GM18861 (cell line): ENCODE measurements around the gene SIDT2.
"Not testable (repeated sequence)": the region's sequence is repeated elsewhere in the genome, so short reads cannot be mapped to it uniquely, and the experiment has no call there.

Experiments used
- ATAC-seq: cut with Tn5 transposase; IDR thresholded peaks from one replicate; pipeline ENCODE4 v1.9.1; 2021; ENCODE audit not compliant: unreplicated experiment

SIDT2 gene

DNA sequence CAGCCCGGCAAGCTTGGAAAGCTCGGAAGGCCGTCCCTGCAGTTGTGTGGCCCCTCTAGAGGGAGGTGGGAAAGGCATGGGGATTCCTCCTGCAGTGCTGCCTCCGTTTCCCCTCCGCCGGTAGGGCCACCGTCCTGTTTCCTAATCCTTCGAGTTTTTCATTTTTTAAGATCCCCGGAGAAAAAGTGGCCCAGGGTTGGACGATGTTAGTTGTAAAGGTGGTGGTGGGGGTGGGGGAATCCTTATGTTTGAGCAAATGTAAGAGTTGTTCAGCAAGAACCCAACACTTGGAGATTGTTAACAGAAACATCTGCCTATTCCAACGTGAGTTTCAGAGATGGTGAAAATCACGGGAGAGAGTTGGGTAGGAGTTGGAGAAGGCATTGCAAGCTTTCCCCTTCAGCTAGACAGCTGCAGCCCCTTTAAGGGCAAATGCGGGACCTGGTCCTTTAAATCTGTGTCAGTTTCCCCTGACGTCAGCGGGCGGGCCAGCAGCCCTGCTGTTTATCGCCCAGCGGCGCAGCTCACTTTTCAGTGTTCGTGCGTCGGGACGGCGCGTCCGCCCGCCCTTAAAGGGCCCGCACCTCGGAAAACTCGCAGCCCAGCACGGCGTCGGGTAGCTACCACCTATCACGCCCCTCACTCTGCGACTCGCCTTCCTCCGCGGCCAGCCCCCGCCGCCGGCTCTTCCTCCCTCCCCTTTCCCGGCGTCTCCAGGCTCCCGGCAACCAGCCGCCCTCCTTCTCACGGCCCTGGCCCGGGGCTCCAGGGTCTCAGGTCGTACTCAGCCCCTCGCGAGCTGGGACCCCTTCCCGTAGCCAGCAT is at the start of gene SIDT2:
Gene SIDT2 (plus strand): TSS at position 534 of the 825 bp plus-strand sequence. CDS start 521 bp downstream, outside the sequence.
- ATAC-seq, result peak; percentile 91

DNA sequence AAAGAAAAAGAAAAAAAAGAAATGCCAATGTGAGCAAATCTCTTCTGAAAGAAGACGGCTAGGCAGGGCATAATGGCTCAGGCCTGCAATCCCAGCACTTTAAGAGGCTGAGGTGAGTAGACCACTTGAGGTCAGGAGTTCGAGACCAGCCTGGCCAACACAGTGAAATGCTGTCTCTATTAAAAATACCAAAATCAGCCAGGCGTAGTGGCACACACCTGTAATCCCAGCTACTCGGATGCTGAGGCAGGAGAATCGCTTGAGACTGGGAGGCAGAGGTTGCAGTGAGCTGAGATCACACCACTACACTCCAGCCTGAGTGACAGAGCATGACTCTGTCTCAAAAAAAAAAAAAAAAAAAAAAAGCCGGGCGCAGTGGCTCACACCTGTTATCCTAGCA is 48.1 kb upstream of the SIDT2 start:
- ATAC-seq, result not testable (repeated sequence)

DNA sequence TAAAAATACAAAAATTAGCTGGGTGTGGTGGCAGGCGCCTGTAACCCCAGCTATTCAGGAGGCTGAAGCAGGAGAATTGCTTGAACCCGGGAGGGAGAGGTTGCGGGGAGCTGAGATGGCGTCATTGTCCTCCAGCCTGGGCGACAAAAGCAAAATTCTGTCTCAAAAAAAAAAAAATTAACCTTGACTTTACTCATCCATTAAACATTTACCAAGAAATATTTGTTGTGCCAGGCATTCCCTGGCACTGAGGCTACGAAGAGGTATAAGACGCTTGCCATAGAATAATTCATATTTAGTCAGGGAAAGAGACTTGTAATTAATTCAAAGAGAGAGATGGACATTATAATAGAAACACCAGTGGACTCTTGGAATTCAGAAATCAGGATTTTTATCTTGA is 47.7 kb upstream of the SIDT2 start:
- no peak for ATAC-seq

DNA sequence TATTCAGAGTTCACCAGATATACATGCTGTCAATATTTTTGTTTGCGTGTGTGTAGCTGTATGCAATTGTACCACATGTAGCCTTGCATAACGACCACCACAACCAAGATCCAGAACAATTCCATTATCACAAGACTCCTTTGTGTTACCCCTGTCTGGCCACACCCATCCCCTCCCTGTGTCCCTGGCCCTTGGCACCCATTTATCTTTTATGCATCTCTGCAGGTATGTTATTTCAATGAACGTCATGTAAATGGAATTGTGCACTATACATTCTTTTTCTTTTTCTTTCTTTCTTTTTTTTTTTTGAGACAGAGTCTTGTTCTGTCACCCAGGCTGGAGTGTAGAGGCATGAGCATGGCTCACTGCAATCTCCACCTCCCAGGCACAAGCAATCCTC is 44.1 kb upstream of the SIDT2 start:
- ATAC-seq, result no peak

DNA sequence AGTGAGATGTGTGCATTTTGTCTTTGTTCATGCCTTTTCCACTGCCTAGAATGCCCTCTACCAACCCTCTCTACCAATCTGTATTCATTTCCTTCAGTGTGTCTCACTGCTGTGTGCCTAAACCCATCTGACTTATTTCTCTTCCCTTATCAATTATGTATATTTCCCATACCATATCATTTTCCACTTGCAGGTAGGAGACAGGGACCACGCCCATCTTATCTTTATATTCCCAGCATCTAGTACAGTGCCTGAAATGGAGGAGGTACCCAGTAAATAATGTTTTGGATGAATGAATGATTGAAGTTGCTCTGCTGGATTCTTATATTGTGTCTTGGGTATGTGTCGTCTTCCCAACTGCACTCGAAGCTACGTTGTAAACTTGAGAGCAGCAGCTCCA is 43.6 kb upstream of the SIDT2 start:
- ATAC-seq, result not testable (repeated sequence)

DNA sequence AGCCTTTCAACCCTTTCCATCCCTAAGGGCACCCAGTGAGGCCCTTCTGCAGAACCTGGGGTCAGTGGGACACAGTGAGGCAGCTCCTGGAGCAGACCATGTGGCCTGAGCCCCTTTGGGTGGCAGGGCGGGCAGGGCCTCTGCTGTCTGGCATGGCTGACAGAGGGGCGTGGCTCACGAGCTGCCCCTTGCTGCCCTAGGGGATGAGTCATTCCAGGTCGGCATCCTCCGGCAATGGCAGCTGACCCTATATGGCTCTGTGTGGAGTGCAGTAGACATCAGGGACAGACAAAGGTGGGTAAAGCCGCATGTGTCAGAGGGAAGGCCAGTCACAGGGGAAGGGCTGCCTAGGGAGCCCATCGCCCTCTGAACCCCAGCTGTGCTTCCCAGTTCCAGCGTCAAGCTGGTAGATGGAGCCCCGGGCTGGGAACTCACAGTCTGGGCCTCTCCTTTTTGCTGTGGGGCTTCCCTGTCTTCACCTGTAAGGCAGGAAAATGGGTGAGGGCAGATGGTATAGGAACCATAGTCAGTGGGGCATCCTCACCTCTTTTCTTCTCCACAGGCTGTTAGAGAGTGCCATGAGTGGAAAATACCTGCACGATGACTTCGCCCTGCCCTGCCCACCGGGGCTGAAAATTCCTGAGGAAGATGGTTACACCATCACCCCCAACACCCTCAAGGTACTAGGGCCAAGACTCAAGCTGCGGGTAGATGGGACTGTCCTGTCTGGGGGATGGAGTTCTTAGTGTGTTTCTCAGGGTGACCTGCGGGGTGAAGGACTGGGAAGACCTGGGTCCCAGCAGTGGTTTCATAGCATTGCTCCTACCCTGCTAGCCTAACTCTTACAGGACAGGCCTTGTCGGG is 41.1 kb upstream of the SIDT2 start:
- ATAC-seq, result not testable (repeated sequence)

DNA sequence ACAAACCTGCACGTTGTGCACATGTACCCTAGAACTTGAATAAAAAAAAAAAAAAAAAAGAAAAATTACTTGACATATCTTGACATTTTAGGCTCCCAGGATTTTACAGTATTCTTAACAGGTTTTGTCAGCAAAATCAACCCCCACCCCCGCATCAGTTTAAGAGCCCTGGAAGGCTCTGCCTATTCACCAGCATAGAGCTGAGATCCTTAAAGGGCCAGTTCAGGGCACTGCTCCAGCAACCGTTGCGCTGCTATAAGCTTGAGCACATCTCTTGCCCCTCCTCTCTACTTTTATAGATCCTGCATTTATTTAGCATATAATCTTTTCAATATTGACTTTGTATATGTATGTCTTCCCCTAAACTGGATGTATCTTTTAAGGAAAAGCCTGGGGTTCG is 35.2 kb upstream of the SIDT2 start:
- ATAC-seq, result no peak

DNA sequence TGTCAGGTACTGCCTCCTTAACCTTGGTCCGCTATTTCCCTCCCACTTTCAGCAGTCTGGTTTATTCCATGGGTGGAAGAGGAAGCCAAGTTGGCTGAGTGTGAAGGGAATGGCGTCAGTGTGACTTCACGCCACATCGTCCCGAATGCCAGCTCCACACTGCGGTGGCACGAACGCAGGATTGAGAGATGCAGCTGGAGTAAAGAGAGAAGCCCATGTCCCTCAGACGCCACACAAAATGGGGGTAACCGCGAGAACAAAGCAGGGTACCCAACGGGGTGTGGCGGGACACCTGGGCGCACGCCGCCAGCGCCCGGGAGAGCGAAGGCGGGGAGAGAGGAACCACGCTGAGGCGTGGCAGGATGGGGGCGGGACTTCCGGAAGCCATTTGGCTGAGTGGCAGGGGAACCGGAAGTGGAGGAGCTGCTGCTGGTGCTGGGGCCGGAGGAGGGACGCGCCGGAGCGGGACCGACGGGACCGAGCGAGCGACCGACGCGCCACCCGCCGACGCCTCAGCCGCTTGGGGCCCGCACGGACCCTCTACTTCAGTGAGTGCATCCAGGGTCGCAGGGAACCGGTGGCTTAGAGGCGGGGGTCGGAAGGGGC is 34.6 kb upstream of the SIDT2 start, which contains the start of gene PAFAH1B2:
Gene PAFAH1B2 (plus strand): TSS at position 417 of the 606 bp plus-strand sequence. CDS start 8,161 bp downstream, outside the sequence.
- peak; percentile 93 for ATAC-seq

DNA sequence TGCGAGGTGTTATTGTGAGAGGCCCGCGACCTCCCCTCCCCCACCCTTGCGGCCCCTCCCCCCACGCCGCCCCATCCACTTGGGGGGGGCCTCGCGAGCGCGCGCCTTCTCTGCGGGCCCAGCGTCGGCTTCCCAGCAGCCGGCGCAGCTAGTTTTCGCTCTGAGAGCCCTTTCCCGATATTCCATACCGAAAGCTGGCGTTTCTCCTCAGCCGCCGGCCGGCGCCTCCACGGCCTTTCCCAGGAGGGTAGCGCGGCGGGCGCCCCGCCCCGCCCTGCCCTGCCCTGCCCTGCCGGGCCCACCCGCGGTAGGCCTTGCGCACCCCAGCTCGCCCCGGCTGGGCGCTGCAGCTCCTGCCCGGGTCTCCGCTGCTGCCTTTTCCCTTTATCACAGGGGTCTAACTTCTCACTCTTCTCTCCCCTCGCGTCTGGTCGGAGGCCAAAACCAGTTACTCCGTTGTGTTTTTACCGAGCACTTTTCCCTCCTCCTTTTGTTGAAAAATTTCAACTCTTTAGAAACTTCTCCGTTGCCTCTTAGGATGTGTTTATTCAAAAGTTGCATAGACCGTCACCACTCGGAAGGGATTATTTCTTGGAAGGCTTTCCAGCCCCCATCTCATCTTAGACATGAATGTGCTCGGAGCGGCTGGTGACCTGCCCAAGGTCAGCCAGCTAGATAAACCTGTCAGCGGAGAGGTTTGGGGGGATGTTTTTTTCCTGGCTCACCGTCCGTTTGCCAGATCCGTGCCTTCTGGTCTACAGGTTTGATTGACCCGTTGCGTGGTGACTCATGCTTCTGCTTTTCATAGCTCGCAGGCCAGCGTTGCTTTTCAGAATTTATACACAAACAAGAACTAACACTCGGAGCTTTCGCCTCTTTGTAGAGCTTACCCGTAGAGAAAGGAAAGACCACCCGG is 33.8 kb upstream of the SIDT2 start:
- peak; percentile 29 for ATAC-seq

DNA sequence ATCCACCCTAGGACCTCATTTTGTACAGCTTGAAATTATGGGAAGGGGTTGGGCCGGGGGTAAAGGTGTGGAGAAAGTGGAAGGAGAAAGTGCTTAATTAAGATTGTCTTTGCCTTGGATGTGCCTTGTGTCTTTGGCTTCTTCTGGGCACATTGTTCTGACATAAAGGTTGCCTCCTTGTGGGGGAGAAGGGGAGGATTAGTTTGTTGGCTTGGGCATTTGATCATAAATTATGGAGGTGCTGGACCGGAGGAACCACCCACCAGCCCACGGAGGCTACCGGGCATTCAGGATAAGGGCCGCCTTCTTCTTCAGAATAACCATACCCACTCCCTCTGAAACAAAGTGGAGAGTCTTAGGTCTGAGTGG is 33.2 kb upstream of the SIDT2 start:
- ATAC-seq, result no peak

DNA sequence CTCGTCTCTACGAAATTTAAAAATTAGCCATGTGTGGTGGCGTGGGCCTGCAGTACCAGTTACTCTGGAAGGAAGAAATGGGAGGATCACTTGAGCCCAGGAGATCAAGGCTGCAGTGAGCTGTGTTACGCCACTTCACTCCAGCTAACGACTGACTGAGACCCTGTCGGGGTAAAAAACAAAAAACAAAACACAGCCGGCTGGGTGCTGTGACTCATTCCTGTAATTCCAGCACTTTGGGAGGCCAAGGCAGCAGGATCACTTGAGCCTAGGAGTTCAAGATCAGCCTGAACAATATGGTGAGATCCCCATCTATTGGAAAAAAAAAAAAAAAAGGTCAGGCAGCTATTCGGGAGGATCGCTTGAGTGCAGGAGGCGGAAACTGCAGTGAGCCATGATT is 32.0 kb upstream of the SIDT2 start:
- no peak for ATAC-seq

DNA sequence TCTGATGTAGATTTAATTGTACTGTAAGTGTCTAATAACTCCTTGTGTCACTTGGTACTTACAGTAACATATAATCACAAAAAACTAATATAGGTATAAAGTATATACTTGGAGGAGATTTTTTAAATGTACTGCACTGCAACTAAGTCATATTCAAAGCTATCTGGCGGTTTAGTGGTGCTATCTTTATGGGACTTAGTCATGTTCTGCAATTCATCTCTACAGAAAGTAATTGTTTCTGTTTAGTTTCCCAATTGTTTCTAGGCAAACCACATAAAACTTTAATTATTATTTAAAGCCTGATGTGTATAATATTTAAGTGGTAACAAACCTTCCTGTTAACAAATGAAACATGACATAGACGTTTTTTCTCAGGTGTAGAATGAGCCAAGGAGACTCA is 26.5 kb upstream of the SIDT2 start:
- no peak for ATAC-seq

DNA sequence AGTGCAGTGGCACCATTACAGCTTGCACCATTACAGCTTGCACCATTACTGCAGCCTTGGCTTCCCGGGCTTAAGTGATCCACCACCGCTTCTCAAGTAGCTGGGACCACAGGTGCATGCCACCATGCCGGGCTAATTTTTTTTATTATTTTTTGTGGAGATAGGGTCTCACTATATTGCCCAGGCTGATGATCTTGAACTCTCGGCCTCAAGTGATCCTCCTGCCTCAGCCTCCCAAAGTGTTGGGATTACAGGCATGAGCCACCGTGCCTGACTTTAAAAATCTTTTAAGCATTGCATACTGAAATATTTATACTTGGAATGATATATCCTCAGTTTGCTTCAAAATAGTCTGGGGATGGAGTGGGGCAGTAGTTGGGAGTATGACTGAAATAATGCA is 24.1 kb upstream of the SIDT2 start:
- ATAC-seq, result no peak

DNA sequence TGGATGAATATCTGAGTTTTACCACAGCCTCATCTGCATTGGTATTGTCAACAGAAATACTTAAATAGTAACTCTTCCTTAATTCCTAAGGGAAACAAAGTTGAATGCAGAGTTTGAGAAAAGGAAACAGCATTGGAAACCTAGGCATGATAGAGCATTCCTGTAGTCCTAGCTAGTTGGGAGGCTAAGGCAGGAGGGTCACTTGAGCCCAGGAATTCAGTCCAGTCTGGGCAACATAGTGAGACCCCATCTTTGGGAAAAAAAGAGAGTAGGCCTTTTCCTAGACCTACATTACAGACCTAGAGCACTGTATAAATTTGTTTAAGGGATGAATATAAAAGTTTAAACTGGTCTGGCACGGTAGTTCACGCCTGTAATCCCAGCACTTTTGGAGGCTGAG is 21.0 kb upstream of the SIDT2 start:
- ATAC-seq, result no peak

DNA sequence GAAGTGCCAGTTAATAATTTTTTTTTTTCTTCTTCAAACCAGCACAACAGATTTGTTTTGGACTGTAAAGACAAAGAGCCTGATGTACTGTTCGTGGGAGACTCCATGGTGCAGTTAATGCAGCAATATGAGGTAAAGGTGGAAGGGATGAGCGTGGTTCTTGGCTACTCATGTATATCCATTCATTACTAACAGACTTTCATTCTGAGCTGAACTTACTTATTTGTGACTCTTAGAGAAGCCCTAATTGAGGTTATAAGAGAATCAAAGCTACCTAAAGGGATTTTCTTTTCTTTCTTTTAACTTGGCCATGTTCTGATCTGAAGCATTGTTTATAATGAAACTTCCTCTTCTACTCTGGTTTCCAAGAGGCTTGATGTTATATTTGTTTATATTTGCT is 18.7 kb upstream of the SIDT2 start:
- no peak for ATAC-seq

DNA sequence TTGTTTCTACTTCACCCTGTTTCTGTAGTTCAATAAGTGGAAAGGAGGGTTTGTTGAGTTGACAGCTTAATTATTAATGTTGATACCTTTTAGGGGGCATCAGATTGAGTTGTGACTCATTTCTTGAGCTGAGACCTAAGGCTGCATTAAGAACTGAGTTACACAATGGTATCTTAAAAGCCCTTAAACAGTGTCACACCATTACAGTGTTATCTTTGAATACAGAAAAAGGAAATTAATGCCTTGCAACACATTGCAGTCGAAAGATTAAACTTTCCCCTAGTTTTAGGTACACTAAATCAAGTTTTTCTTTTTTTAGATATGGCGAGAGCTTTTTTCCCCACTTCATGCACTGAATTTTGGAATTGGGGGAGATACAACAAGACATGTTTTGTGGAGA is 17.7 kb upstream of the SIDT2 start:
- ATAC-seq, result peak; percentile 75

DNA sequence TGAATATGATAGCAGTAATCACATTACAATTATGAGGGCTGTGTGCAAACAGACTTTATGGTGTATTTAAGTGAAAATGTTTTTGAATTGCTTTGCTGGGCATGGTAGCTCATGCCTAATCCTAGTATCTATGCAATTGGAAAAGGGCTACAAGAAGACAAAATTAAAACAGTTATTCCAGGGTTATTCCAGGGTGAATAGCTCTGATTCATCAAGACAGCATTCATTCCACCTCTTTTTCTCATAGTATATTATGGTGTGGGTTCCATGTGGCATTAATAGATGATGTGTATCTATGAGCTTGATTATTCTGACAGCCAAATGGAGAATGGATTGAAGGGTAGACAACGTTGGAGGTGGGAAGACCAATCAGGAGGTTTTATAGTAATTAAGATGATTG is 12.1 kb upstream of the SIDT2 start:
- ATAC-seq, result no peak

DNA sequence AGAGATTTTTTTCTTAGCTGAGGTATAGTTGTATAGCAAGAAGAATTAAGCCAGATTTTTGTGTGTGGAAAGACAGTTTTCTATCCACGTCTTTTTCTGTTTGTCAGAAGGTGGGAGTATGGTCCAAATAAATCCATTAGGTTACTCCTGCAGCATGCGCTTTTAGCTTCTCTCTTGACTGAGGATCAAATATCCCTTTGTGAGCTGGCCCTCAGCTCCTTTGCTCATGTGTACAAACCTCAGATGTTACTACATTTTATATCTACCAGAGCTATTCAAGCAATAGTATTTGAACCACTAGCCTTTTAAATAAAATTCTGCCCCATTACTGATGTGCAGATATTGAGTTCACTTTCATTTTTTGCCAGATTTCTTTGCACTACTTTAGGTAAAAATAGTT is 8.8 kb upstream of the SIDT2 start:
- no peak for ATAC-seq

DNA sequence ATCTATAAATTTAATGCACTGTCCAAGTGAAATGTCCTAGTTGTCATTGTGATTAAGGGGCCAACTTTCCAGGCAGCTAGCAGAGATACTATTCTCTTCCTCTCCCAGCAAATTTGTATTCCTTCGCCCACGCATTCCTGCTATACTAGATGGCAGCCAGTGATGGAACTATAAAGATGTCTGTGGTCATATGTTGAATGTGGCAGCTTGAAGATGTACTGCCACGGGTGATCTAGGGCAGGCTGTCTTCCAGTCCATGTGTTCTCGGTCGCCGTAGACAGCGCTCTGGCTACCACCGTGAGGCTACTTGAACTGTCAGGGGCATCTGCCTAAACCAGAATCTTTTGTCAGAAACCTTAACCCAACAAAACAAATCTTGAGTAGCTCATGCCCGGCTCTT is 8.3 kb upstream of the SIDT2 start:
- ATAC-seq, result no peak

DNA sequence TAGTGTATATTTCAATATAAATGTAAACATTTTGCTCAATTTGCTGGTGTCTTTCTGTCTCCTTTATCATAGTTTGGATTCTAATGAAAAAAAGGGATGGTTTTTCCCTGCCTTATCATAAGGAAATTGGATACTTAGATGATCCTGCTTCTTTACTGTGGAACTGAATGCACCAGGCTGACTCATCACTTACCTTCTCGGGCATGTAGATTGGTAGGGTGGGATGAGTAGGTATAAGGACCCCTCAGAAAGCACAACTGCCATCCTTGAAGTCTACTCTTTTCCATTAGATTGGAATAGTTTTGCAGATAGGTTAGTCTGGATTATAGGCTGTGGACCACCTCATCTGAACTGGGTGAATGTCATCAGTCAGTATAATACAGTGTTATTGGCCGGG is 7.5 kb upstream of the SIDT2 start:
- no peak for ATAC-seq
